ENCODE results near the gene SKI. TPM values are rescaled to one million over a fixed set of nuclear protein-coding genes. Genes with fewer than 3 reads are reported as not detected.

SKI gene
- total and polyA plus RNA-seq, 2 of the 8 experiments (the other 6 are each of a cell fraction or from before 2014, with no cell fraction given) = 8.3 to 87.6 TPM

DNA sequence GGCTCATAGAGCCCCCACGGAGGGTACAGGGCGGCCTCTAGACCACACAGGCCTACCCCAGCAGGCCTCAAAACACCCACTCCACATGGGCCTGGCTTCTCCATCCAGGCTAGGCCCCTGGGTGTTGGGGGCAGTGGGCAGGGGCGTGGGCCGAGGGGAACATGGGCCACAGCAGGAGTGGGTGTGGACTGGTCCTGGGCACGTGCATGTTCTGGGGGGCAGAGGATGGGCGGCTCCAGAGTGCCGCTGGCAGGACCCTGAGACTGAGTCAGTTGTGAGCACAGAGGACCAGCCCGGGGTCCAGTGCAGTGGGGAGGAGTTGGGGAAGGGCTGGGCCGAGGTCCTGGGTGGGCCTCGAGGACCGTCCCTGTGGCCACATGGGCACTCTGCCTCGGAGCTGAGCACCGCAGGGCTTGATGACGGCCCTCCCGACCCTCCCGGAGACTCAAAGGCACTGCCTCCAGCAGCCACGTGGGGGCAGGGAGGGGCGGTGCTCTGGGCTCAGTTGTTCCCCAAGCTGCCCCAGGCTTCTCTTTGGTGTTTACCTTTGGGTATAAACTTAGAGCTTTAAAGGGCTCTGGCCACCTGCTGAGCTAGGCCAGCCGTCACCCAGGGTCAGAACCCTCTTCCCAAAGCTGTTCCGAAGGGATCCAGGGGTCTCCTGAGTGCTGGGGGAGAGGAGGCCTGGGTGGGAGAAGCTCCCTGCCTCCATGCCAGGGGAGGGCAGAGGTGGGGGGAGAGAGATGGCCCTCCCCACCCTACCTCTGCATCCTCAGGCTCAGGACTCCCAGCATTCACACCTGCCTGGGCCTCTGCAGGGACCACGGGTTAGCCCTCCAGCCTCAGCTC, 83.3 kb downstream of the SKI start:
- Histone ChIP-seq H3K79me1 (ENCODE audit: low read depth, low read length) (peaks cover 3% of the 10 kb centered on the region; the same call in 1 of the 2 replicates), H3K9me3 (ENCODE audit: insufficient read depth in 2 of 2, low read depth in 1 of 2, low read length in 1 of 2) (no peaks in the 10 kb centered on the region), H2BK5ac (ENCODE audit: low read depth, low read length) (peak overlapping the region; percentile 60), H2BK12ac (ENCODE audit: low read depth, low read length) (peak overlapping the region; percentile 33; the same call in 1 of the 2 replicates), H3K23ac (ENCODE audit: insufficient read length) (no peak overlapping the region), H3K79me2 (ENCODE audit: control insufficient read depth in 1 of 2, insufficient read depth in 2 of 2, low read length in 2 of 2) (no peaks in the 10 kb centered on the region), H3K56ac (replicated peaks; ENCODE audit: insufficient read length, low read depth, low read length) (no peak overlapping the region), H3K4me1 (replicated peaks in 1 of 4; ENCODE audit: control insufficient read depth in 3 of 4, insufficient read depth in 4 of 4, low read length in 3 of 4) (peaks cover 4 to 34% (median 25%) of the 10 kb centered on the region in 4 experiments), H3K4me3 (ENCODE audit: extremely low read depth in 1 of 4, insufficient read depth in 2 of 4, low read depth in 3 of 4, low read length in 4 of 4) (no peak overlapping the region), H3K14ac (ENCODE audit: insufficient read length) (no peak overlapping the region), H3K23me2 (ENCODE audit: low read depth, low read length) (no peaks in the 10 kb centered on the region; the same call in 1 of the 2 replicates), H4K5ac (ENCODE audit: insufficient read length, low read depth, low read length) (peak overlapping the region; percentile 81), H3K27ac (ENCODE audit: low read depth, low read length) (peak overlapping the region; percentile 25; the same call in 1 of the 2 replicates), H4K91ac (replicated peaks; ENCODE audit: insufficient read length, low read length) (peak overlapping the region; percentile 85), H2BK20ac (ENCODE audit: low read length) (no peak overlapping the region), H2AK5ac (ENCODE audit: low read depth, low read length) (peak overlapping the region; percentile 72; the same call in 1 of the 2 replicates), H3K4ac (replicated peaks; ENCODE audit: insufficient read length, low read depth, low read length) (peak overlapping the region; percentile 91), H3K18ac (ENCODE audit: extremely low read depth, low read length) (peak overlapping the region; percentile 71; the same call in 1 of the 2 replicates), H3K36me3 (ENCODE audit: control insufficient read depth in 2 of 4, insufficient read depth in 4 of 4, low read length in 3 of 4) (peaks cover 6 to 20% (median 15%) of the 10 kb centered on the region in 4 experiments; a peak in 5 of 8 replicates), H3K27me3 (replicated peaks in 1 of 4; ENCODE audit: control insufficient read depth in 3 of 4, extremely low read depth in 1 of 4, insufficient read depth in 3 of 4, low read length in 3 of 4) (no peaks in the 10 kb centered on the region), H2BK15ac (ENCODE audit: low read length) (0 out of 2 replicates have a peak overlapping the region, but pooled peaks have one; percentile 46), H2AFZ (ENCODE audit: low read length) (no peak overlapping the region), H3K4me2 (ENCODE audit: insufficient read depth in 1 of 2, low read depth in 2 of 2, low read length in 2 of 2) (no peak overlapping the region; a peak in 1 of 4 replicates), H2BK120ac (replicated peaks; ENCODE audit: low read depth, low read length) (no peak overlapping the region), H4K20me1 (replicated peaks in 1 of 2; ENCODE audit: control insufficient read depth in 1 of 2, insufficient read depth in 2 of 2, low read length in 2 of 2) (peaks cover 2 to 4% of the 10 kb centered on the region in 2 experiments), H4K8ac (ENCODE audit: extremely low read depth, insufficient read depth, low read length) (peak overlapping the region; percentile 62; the same call in 1 of the 2 replicates), H3K9ac (replicated peaks in 1 of 4; ENCODE audit: extremely low read depth in 1 of 4, low read depth in 3 of 4, low read length in 3 of 4) (no peak overlapping the region)
- FAIRE-seq (no peak), DNase-seq (ENCODE audit: low read depth in 1 of 2, low spot score in 2 of 2) (peak; percentile 49 to 83)
- 65% methylated on average over 12 of the region's 21 CpGs; no CpG with 5 or more reads in 1 of the 2 experiments for WGBS, 2 experiments (ENCODE audit: extremely low coverage in 1 of 2, insufficient coverage in 1 of 2, insufficient read length in 1 of 2, insufficient replicate concordance in 2 of 2, low coverage in 1 of 2, low lambda C conversion rate in 2 of 2, missing lambda C conversion rate in 1 of 2)
- ChIA-PET CTCF (ENCODE audit: partially characterized antibody) (interaction anchor here (0.9 to 4.1 kb wide), 18 partner anchors 8 to 366 kb away, joined by 3 to 23 read pairs (median 4); partner anchors contain the start of gene FAAP20), POLR2A (ENCODE audit: partially characterized antibody) (interaction anchor here (0.6 to 2.0 kb wide), 5 partner anchors 8 to 409 kb away, joined by 3 to 5 read pairs (median 3); no protein-coding TSS in a partner anchor)
- TF ChIP-seq POLR2A (IDR thresholded peaks at IDR 0.05; ENCODE audit: control extremely low read depth in 1 of 2, low read depth in 2 of 2, low read length in 2 of 2) = peak in 1 of 2 experiments; percentile 52; a peak in 1 of 3 replicates
- TF ChIP-seq GABPA (IDR thresholded peaks at IDR 0.05; ENCODE audit: borderline replicate concordance, insufficient read depth, low read length) = 0 out of 2 replicates have a peak, but pooled peaks have one; percentile 34
- TF ChIP-seq TBP (IDR thresholded peaks at IDR 0.05; ENCODE audit: low read depth, low read length) = no peak
- TF ChIP-seq, protein P1, sequence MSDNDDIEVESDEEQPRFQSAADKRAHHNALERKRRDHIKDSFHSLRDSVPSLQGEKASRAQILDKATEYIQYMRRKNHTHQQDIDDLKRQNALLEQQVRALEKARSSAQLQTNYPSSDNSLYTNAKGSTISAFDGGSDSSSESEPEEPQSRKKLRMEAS (IDR thresholded peaks at IDR 0.05) = peak; percentile 88
- TF ChIP-seq, protein P2, sequence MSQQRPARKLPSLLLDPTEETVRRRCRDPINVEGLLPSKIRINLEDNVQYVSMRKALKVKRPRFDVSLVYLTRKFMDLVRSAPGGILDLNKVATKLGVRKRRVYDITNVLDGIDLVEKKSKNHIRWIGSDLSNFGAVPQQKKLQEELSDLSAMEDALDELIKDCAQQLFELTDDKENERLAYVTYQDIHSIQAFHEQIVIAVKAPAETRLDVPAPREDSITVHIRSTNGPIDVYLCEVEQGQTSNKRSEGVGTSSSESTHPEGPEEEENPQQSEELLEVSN (IDR thresholded peaks at IDR 0.05) = peak; percentile 73; the same call in 1 of the 2 replicates
- no peak for TF ChIP-seq SAP30 (IDR thresholded peaks at IDR 0.05; ENCODE audit: insufficient read depth, insufficient replicate concordance, low read length)

Measured in H1 (cell line).